Liver (tissue), 9 donors: ENCODE results near the gene ZCCHC8. TPM values are rescaled to one million over a fixed set of nuclear protein-coding genes. Genes with fewer than 3 reads are reported as not detected.

Experiments used
- DNase-seq: peaks from one replicate; pipeline ENCODE4 v3.0.0-alpha.2; 2017; ENCODE audit warnings: low spot score
- H3K27ac ChIP-seq, 2 donors: one replicate each; pipeline ENCODE4 v1.7.0; 2013; ENCODE audit warnings: inconsistent platforms in 2 of 2, low read length in 2 of 2, control low read depth in 1 of 2, low read depth in 1 of 2, mild to moderate bottlenecking in 1 of 2
- H3K27me3 ChIP-seq, 4 donors: one replicate each; pipeline versions ENCODE4 v1.6.1 to v1.7.0; 2013; ENCODE audit warnings: low read length in 3 of 4, inconsistent platforms in 1 of 4, mild to moderate bottlenecking in 1 of 4, moderate library complexity in 1 of 4; ENCODE audit not compliant: control insufficient read depth in 4 of 4, insufficient read depth in 4 of 4
- H3K36me3 ChIP-seq, 4 donors: one replicate each; pipeline versions ENCODE4 v1.6.1 to v1.7.0; 2013; ENCODE audit warnings: low read length in 3 of 4, mild to moderate bottlenecking in 3 of 4, low read depth in 1 of 4, moderate library complexity in 1 of 4; ENCODE audit not compliant: control insufficient read depth in 4 of 4, insufficient read depth in 3 of 4
- H3K4me1 ChIP-seq, 4 donors: one replicate each; pipeline versions ENCODE4 v1.6.1 to v1.7.0; 2013; ENCODE audit warnings: low read length in 3 of 4, mild to moderate bottlenecking in 3 of 4, moderate library complexity in 1 of 4; ENCODE audit not compliant: control insufficient read depth in 4 of 4, insufficient read depth in 4 of 4
- H3K4me3 ChIP-seq, 3 donors: one replicate each; pipeline versions ENCODE4 v1.6.1 to v1.7.0; 2013; ENCODE audit warnings: low read length in 3 of 3, control low read depth in 1 of 3, low read depth in 1 of 3, mild to moderate bottlenecking in 1 of 3
- H3K9ac ChIP-seq, 2 donors: one replicate each; pipeline ENCODE4 v1.7.0; 2013; ENCODE audit warnings: low read length in 2 of 2, mild to moderate bottlenecking in 2 of 2, moderate library complexity in 2 of 2, control low read depth in 1 of 2, low read depth in 1 of 2
- H3K9me3 ChIP-seq, 4 donors: one replicate each; pipeline versions ENCODE4 v1.6.1 to v1.7.0; 2013; ENCODE audit warnings: low read length in 3 of 4; ENCODE audit not compliant: control insufficient read depth in 4 of 4
- EGR1 ChIP-seq, 2 donors: IDR thresholded peaks; 2 replicates each; pipeline ENCODE4 v1.6.1; 2016 to 2018; ENCODE audit warnings: antibody characterized with exemption in 2 of 2, low read depth in 2 of 2
- FOXA1 ChIP-seq: IDR thresholded peaks from 2 replicates; pipeline ENCODE4 v1.6.1; 2016; ENCODE audit warnings: antibody characterized with exemption
- FOXA2 ChIP-seq: IDR thresholded peaks from 2 replicates; pipeline ENCODE4 v1.6.1; 2016; ENCODE audit warnings: antibody characterized with exemption
- GABPA ChIP-seq, 2 donors: IDR thresholded peaks in 1 of 2; conservative IDR thresholded peaks in 1 of 2; 2 replicates each; pipeline ENCODE4 v1.6.1; 2016; ENCODE audit warnings: antibody characterized with exemption in 2 of 2, mild to moderate bottlenecking in 1 of 2, moderate library complexity in 1 of 2
- HNF4A ChIP-seq, 2 donors: conservative IDR thresholded peaks; 2 replicates each; pipeline ENCODE4 v1.6.1; 2016; ENCODE audit warnings: antibody characterized with exemption in 2 of 2, mild to moderate bottlenecking in 2 of 2
- HNF4G ChIP-seq: IDR thresholded peaks from 2 replicates; pipeline ENCODE4 v1.6.1; 2016; ENCODE audit warnings: antibody characterized with exemption
- JUND ChIP-seq, 2 donors: IDR thresholded peaks; 2 replicates each; pipeline ENCODE4 v1.6.1; 2016; ENCODE audit warnings: antibody characterized with exemption in 2 of 2
- NR2F2 ChIP-seq: IDR thresholded peaks from 2 replicates; pipeline ENCODE4 v1.6.1; 2016; ENCODE audit warnings: antibody characterized with exemption
- RAD21 ChIP-seq, 2 donors: IDR thresholded peaks; 2 replicates each; pipeline ENCODE4 v1.6.1; 2016; ENCODE audit warnings: antibody characterized with exemption in 2 of 2, mild to moderate bottlenecking in 2 of 2
- RXRA ChIP-seq, 2 donors: IDR thresholded peaks; 2 replicates each; pipeline ENCODE4 v1.6.1; 2017 to 2018; ENCODE audit warnings: antibody characterized with exemption in 2 of 2, mild to moderate bottlenecking in 1 of 2
- SP1 ChIP-seq: IDR thresholded peaks from 2 replicates; pipeline ENCODE4 v1.6.1; 2018; ENCODE audit warnings: antibody characterized with exemption, mild to moderate bottlenecking
- TAF1 ChIP-seq: conservative IDR thresholded peaks from 2 replicates; pipeline ENCODE4 v1.6.1; 2016; ENCODE audit warnings: antibody characterized with exemption, mild to moderate bottlenecking
- YY1 ChIP-seq: IDR thresholded peaks from 2 replicates; pipeline ENCODE4 v1.6.1; 2016; ENCODE audit warnings: antibody characterized with exemption, mild to moderate bottlenecking
- WGBS: extraction: QIAGEN DNeasy Blood & Tissue Kit; methylation state at CpG from one replicate; pipeline ENCODE4 v1.1.7; 2013; 5-methylcytosine and 5-hydroxymethylcytosine counted together
- polyA plus RNA-seq, 2 donors: library from polyadenylated mRNA; stranded (reverse) in 1 of 2; unstranded in 1 of 2; fragments of 200-250 nt in 1 of 2; fragments of >200 nt in 1 of 2; fragmentation: Nextera tagmentation in 1 of 2; extraction: Ambion mirVana in 1 of 2; gene quantifications; one replicate each; pipeline versions ENCODE4 v1.2.1 to v1.2.3, GENCODE V29; 2013 to 2015
- total RNA-seq, 2 donors: library from RNA; depleted of rRNA; stranded (reverse); fragments of >200 nt; gene quantifications; one replicate each; pipeline ENCODE4 v1.2.3, GENCODE V29; 2014
- TF ChIP-seq, protein P1 (sequence below): IDR thresholded peaks from 2 replicates; pipeline ENCODE4 v1.6.1; 2016; ENCODE audit warnings: antibody characterized with exemption
- TF ChIP-seq, protein P2 (sequence below): IDR thresholded peaks from 2 replicates; pipeline ENCODE4 v1.6.1; 2016; ENCODE audit warnings: antibody characterized with exemption
- TF ChIP-seq, protein P3 (sequence below): IDR thresholded peaks from 2 replicates; pipeline ENCODE4 v1.6.1; 2016; ENCODE audit warnings: antibody characterized with exemption
- TF ChIP-seq, protein P4 (sequence below): fragments of 150-350 bp; IDR thresholded peaks from 2 replicates; pipeline ENCODE4 v1.5.1; 2017; ENCODE audit warnings: improper control_type of control experiment, low read depth, low read length; ENCODE audit not compliant: missing input control
- TF ChIP-seq, protein P5 (sequence below): IDR thresholded peaks from 2 replicates; pipeline ENCODE4 v1.6.1; 2016; ENCODE audit warnings: antibody characterized with exemption, mild to moderate bottlenecking
- donor health status: healthy.
- donor health status: healthy.
- donor health status: healthy.
- donor health status: healthy.
- donor health status: healthy.

Gene ZCCHC8
- total and polyA plus RNA-seq, 4 donors = 5.2 to 20.5 (median 12.9) TPM

DNA sequence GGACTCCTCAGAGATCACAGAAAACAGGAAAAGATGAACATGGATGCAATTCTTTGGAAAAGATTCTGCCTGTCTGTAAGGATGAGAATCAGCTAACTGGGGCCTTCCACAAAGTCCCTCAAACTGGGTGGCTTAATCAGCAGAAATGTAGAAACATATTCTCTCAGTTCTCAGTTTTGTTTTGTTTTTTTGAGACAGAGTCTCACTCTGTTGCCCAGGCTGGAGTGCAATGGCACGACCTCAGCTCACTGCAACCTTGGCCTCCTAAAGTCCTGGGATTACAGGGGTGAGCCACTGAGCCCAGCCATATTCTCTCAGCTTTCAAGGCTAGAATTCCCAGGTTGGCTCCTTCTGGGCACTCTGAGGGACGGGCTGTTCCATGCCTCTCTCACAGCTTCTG is 40.1 kb downstream of the ZCCHC8 start (continued):
- TF ChIP-seq, protein P1, sequence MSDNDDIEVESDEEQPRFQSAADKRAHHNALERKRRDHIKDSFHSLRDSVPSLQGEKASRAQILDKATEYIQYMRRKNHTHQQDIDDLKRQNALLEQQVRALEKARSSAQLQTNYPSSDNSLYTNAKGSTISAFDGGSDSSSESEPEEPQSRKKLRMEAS = no peak
- no peak for TF ChIP-seq EGR1 (IDR thresholded peaks at IDR 0.05; ENCODE audit: low read depth in 2 of 2)
- TF ChIP-seq, protein P2, sequence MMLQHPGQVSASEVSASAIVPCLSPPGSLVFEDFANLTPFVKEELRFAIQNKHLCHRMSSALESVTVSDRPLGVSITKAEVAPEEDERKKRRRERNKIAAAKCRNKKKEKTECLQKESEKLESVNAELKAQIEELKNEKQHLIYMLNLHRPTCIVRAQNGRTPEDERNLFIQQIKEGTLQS = no peak

DNA sequence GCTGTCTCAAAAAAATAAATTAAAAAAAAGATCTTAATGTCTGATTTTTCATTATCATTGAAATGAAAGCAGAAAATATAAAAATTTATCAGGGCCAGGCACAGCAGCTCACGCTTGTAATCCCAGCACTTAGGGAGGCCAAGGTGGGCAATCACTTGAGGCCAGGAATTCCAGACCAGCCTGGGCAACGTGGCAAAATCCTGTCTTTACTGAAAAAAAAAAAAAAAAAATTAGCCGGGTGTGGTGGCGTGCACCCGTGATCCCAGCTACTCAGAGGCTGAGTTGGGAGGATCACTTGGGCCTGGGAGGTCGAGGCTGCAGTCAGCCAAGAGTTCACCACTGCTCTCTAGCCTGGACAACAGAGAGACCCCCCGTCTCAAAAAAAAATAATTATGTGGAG is 40.7 kb downstream of the ZCCHC8 start:
- no peaks in the 10 kb centered on the region for H3K27me3 ChIP-seq
- H3K4me3 ChIP-seq = no peak overlapping the region
- TF ChIP-seq GABPA (IDR thresholded peaks at IDR 0.05 in 1 of 2, conservative IDR thresholded peaks at IDR 0.05 in 1 of 2) (no peak), YY1 (no peak), HNF4A (conservative IDR thresholded peaks at IDR 0.05) (no peak), JUND (IDR thresholded peaks at IDR 0.05) (no peak), RXRA (IDR thresholded peaks at IDR 0.05) (no peak), TAF1 (no peak), FOXA2 (no peak), HNF4G (no peak), NR2F2 (no peak), RAD21 (IDR thresholded peaks at IDR 0.05) (no peak), EGR1 (IDR thresholded peaks at IDR 0.05; ENCODE audit: low read depth in 2 of 2) (no peak), SP1 (no peak), FOXA1 (no peak)
- TF ChIP-seq, protein P3, sequence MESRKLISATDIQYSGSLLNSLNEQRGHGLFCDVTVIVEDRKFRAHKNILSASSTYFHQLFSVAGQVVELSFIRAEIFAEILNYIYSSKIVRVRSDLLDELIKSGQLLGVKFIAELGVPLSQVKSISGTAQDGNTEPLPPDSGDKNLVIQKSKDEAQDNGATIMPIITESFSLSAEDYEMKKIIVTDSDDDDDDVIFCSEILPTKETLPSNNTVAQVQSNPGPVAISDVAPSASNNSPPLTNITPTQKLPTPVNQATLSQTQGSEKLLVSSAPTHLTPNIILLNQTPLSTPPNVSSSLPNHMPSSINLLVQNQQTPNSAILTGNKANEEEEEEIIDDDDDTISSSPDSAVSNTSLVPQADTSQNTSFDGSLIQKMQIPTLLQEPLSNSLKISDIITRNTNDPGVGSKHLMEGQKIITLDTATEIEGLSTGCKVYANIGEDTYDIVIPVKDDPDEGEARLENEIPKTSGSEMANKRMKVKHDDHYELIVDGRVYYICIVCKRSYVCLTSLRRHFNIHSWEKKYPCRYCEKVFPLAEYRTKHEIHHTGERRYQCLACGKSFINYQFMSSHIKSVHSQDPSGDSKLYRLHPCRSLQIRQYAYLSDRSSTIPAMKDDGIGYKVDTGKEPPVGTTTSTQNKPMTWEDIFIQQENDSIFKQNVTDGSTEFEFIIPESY = no peak
- TF ChIP-seq, protein P1 = no peak
- TF ChIP-seq, protein P4, sequence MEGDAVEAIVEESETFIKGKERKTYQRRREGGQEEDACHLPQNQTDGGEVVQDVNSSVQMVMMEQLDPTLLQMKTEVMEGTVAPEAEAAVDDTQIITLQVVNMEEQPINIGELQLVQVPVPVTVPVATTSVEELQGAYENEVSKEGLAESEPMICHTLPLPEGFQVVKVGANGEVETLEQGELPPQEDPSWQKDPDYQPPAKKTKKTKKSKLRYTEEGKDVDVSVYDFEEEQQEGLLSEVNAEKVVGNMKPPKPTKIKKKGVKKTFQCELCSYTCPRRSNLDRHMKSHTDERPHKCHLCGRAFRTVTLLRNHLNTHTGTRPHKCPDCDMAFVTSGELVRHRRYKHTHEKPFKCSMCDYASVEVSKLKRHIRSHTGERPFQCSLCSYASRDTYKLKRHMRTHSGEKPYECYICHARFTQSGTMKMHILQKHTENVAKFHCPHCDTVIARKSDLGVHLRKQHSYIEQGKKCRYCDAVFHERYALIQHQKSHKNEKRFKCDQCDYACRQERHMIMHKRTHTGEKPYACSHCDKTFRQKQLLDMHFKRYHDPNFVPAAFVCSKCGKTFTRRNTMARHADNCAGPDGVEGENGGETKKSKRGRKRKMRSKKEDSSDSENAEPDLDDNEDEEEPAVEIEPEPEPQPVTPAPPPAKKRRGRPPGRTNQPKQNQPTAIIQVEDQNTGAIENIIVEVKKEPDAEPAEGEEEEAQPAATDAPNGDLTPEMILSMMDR = no peak
- TF ChIP-seq, protein P2 = no peak
- TF ChIP-seq, protein P5, sequence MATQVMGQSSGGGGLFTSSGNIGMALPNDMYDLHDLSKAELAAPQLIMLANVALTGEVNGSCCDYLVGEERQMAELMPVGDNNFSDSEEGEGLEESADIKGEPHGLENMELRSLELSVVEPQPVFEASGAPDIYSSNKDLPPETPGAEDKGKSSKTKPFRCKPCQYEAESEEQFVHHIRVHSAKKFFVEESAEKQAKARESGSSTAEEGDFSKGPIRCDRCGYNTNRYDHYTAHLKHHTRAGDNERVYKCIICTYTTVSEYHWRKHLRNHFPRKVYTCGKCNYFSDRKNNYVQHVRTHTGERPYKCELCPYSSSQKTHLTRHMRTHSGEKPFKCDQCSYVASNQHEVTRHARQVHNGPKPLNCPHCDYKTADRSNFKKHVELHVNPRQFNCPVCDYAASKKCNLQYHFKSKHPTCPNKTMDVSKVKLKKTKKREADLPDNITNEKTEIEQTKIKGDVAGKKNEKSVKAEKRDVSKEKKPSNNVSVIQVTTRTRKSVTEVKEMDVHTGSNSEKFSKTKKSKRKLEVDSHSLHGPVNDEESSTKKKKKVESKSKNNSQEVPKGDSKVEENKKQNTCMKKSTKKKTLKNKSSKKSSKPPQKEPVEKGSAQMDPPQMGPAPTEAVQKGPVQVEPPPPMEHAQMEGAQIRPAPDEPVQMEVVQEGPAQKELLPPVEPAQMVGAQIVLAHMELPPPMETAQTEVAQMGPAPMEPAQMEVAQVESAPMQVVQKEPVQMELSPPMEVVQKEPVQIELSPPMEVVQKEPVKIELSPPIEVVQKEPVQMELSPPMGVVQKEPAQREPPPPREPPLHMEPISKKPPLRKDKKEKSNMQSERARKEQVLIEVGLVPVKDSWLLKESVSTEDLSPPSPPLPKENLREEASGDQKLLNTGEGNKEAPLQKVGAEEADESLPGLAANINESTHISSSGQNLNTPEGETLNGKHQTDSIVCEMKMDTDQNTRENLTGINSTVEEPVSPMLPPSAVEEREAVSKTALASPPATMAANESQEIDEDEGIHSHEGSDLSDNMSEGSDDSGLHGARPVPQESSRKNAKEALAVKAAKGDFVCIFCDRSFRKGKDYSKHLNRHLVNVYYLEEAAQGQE = no peak
- DNase-seq = no peak
- no peak overlapping the region for H3K27ac ChIP-seq
- H3K9ac ChIP-seq = no peak overlapping the region
- no peaks in the 10 kb centered on the region for H3K36me3 ChIP-seq
- WGBS = 92% methylated on average over 7 of the region's 7 CpGs
- no peaks in the 10 kb centered on the region for H3K9me3 ChIP-seq
- no peaks in the 10 kb centered on the region for H3K4me1 ChIP-seq
